ENCODE data around the gene CACNA1B.

DNA sequence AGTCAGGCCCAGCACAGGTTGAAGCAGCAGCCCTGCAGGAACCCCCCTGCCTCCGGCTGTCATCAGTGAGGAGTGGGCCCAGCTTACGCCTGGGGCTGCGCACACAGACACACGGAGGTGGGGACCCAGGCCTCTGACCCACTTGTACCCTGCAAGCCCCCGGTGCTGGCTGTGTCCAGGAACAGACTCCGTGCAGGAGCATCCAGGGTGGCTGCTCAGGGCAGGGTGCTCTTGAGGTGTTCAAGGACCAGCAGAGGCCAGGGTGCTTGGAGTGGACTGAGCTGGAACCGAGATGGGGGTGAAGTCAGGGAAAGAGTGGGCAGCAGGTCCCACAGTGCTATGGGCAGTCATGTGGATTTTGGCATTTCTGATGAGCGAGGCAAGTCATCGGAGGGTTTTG lies 199.5 kb downstream of the CACNA1B start:
- TF ChIP-seq, protein P1, sequence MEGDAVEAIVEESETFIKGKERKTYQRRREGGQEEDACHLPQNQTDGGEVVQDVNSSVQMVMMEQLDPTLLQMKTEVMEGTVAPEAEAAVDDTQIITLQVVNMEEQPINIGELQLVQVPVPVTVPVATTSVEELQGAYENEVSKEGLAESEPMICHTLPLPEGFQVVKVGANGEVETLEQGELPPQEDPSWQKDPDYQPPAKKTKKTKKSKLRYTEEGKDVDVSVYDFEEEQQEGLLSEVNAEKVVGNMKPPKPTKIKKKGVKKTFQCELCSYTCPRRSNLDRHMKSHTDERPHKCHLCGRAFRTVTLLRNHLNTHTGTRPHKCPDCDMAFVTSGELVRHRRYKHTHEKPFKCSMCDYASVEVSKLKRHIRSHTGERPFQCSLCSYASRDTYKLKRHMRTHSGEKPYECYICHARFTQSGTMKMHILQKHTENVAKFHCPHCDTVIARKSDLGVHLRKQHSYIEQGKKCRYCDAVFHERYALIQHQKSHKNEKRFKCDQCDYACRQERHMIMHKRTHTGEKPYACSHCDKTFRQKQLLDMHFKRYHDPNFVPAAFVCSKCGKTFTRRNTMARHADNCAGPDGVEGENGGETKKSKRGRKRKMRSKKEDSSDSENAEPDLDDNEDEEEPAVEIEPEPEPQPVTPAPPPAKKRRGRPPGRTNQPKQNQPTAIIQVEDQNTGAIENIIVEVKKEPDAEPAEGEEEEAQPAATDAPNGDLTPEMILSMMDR (IDR thresholded peaks at IDR 0.05): no peak
- no peak for TF ChIP-seq POLR2AphosphoS5 (IDR thresholded peaks at IDR 0.05)

All from sigmoid colon (tissue), 4 donors.